ENCODE data around the gene GABRG1.

DNA sequence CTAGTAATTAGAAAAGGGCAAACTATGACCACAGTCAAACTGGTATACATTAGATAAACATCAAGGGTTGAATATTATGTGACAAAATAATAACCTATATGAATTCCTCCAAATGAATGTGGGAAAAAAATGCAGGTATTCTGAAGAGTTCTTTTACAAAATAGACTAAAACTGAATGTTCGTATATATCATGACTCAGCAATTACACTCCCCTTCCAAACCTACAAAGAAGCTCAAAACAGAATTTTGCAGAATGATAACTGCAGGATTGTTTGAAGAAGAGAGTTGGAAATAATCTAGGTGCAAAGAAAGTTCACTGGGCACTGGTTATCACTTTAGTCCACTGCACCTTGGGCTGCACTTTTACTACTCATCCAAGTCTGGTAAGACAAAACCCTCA lies 134.1 kb downstream of the GABRG1 start:
- TF ChIP-seq, protein P1, sequence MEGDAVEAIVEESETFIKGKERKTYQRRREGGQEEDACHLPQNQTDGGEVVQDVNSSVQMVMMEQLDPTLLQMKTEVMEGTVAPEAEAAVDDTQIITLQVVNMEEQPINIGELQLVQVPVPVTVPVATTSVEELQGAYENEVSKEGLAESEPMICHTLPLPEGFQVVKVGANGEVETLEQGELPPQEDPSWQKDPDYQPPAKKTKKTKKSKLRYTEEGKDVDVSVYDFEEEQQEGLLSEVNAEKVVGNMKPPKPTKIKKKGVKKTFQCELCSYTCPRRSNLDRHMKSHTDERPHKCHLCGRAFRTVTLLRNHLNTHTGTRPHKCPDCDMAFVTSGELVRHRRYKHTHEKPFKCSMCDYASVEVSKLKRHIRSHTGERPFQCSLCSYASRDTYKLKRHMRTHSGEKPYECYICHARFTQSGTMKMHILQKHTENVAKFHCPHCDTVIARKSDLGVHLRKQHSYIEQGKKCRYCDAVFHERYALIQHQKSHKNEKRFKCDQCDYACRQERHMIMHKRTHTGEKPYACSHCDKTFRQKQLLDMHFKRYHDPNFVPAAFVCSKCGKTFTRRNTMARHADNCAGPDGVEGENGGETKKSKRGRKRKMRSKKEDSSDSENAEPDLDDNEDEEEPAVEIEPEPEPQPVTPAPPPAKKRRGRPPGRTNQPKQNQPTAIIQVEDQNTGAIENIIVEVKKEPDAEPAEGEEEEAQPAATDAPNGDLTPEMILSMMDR (IDR thresholded peaks at IDR 0.05; ENCODE audit: poor library complexity, severe bottlenecking), result no peak
- TF ChIP-seq, protein P2, sequence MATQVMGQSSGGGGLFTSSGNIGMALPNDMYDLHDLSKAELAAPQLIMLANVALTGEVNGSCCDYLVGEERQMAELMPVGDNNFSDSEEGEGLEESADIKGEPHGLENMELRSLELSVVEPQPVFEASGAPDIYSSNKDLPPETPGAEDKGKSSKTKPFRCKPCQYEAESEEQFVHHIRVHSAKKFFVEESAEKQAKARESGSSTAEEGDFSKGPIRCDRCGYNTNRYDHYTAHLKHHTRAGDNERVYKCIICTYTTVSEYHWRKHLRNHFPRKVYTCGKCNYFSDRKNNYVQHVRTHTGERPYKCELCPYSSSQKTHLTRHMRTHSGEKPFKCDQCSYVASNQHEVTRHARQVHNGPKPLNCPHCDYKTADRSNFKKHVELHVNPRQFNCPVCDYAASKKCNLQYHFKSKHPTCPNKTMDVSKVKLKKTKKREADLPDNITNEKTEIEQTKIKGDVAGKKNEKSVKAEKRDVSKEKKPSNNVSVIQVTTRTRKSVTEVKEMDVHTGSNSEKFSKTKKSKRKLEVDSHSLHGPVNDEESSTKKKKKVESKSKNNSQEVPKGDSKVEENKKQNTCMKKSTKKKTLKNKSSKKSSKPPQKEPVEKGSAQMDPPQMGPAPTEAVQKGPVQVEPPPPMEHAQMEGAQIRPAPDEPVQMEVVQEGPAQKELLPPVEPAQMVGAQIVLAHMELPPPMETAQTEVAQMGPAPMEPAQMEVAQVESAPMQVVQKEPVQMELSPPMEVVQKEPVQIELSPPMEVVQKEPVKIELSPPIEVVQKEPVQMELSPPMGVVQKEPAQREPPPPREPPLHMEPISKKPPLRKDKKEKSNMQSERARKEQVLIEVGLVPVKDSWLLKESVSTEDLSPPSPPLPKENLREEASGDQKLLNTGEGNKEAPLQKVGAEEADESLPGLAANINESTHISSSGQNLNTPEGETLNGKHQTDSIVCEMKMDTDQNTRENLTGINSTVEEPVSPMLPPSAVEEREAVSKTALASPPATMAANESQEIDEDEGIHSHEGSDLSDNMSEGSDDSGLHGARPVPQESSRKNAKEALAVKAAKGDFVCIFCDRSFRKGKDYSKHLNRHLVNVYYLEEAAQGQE (IDR thresholded peaks at IDR 0.05; ENCODE audit: borderline replicate concordance), result no peak
